ENCODE data around the gene TRIO.

TRIO gene

DNA sequence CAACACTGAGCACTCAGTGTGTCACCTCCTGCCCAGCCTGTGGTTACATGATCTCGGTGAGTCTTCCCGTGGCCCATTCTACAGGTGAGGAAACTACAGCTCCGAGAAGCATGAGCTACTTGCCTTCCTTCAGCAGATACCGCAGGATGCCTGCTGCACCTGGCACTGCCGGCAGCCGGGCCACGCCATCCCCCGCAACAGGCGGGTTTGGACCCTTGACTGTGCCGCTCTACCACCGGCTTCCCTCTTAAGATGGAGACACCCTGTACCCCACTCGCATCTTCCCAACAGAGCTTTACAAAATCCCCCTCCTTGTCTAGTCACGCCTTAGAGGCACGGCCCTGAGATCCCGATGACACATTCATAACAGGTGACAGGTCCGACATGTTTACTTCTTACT is 363.5 kb downstream of the TRIO start:
- TF ChIP-seq POLR2AphosphoS5 (IDR thresholded peaks at IDR 0.05; ENCODE audit: low read depth, low read length) (no peak), TAF1 (IDR thresholded peaks at IDR 0.05; ENCODE audit: borderline replicate concordance, insufficient read depth, low read length) (no peak), SIN3A (IDR thresholded peaks at IDR 0.05; ENCODE audit: borderline replicate concordance, insufficient read depth, low read length) (no peak), FOXP2 (optimal IDR thresholded peaks at IDR 0.05; ENCODE audit: borderline replicate concordance, extremely low read depth, extremely low read length, insufficient read depth) (no peak)
- TF ChIP-seq, protein P1, sequence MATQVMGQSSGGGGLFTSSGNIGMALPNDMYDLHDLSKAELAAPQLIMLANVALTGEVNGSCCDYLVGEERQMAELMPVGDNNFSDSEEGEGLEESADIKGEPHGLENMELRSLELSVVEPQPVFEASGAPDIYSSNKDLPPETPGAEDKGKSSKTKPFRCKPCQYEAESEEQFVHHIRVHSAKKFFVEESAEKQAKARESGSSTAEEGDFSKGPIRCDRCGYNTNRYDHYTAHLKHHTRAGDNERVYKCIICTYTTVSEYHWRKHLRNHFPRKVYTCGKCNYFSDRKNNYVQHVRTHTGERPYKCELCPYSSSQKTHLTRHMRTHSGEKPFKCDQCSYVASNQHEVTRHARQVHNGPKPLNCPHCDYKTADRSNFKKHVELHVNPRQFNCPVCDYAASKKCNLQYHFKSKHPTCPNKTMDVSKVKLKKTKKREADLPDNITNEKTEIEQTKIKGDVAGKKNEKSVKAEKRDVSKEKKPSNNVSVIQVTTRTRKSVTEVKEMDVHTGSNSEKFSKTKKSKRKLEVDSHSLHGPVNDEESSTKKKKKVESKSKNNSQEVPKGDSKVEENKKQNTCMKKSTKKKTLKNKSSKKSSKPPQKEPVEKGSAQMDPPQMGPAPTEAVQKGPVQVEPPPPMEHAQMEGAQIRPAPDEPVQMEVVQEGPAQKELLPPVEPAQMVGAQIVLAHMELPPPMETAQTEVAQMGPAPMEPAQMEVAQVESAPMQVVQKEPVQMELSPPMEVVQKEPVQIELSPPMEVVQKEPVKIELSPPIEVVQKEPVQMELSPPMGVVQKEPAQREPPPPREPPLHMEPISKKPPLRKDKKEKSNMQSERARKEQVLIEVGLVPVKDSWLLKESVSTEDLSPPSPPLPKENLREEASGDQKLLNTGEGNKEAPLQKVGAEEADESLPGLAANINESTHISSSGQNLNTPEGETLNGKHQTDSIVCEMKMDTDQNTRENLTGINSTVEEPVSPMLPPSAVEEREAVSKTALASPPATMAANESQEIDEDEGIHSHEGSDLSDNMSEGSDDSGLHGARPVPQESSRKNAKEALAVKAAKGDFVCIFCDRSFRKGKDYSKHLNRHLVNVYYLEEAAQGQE (IDR thresholded peaks at IDR 0.05; ENCODE audit: insufficient read depth in 1 of 2, low read depth in 2 of 2, low read length in 2 of 2) = no peak

DNA sequence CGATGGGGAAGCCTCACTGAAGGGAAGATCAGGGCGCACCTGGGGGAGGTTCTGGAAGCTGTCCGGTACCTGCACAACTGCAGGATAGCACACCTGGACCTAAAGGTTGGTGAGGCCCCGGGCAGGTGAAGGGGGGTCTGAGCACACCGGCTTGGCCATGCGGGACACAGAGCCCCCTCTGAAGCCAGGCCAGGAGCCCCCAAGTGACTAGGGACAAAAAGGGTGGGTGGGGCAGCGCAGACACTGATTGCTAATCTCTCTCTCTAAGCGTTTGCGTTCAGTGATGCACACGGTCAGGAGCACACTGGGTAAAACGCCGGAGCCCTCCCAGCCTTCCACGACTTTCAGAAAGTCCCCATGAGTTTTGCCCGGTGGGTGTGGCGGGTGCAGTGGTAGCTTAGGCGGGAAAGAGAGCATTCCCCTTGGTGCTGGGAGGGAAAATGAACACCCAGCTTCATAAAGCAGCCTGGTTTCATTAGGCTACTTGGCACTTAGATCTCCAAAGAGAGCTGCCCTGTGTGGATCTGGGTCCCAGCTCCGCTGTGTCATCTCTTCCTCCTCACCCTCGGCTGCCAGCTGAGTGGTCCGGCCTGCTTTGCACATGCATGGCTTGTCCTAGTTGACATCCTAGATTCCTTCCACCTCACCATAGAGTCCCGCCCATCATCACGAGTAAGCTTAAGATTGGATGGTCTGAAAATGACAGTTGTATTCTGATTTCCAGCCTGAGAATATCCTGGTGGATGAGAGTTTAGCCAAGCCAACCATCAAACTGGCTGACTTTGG is 364.2 kb downstream of the TRIO start:
- TF ChIP-seq SIN3A (IDR thresholded peaks at IDR 0.05; ENCODE audit: borderline replicate concordance, insufficient read depth, low read length) (no peak), POLR2AphosphoS5 (IDR thresholded peaks at IDR 0.05; ENCODE audit: low read depth, low read length) (no peak), FOXP2 (optimal IDR thresholded peaks at IDR 0.05; ENCODE audit: borderline replicate concordance, extremely low read depth, extremely low read length, insufficient read depth) (no peak), TAF1 (IDR thresholded peaks at IDR 0.05; ENCODE audit: borderline replicate concordance, insufficient read depth, low read length) (no peak)
- TF ChIP-seq, protein P1 (IDR thresholded peaks at IDR 0.05; ENCODE audit: insufficient read depth in 1 of 2, low read depth in 2 of 2, low read length in 2 of 2) = no peak

GRCh38 chr5:14508046-14508445 is 364.9 kb downstream of the TRIO start:
- no peak for TF ChIP-seq SIN3A (IDR thresholded peaks at IDR 0.05; ENCODE audit: borderline replicate concordance, insufficient read depth, low read length)
- TF ChIP-seq, protein P1 (IDR thresholded peaks at IDR 0.05; ENCODE audit: insufficient read depth in 1 of 2, low read depth in 2 of 2, low read length in 2 of 2) = no peak
- TF ChIP-seq TAF1 (IDR thresholded peaks at IDR 0.05; ENCODE audit: borderline replicate concordance, insufficient read depth, low read length) = no peak
- TF ChIP-seq FOXP2 (optimal IDR thresholded peaks at IDR 0.05; ENCODE audit: borderline replicate concordance, extremely low read depth, extremely low read length, insufficient read depth) = no peak
- no peak for TF ChIP-seq POLR2AphosphoS5 (IDR thresholded peaks at IDR 0.05; ENCODE audit: low read depth, low read length)

GRCh38 chr5:14509556-14509955 is 366.4 kb downstream of the TRIO start:
- TF ChIP-seq SIN3A (IDR thresholded peaks at IDR 0.05; ENCODE audit: borderline replicate concordance, insufficient read depth, low read length) = no peak
- TF ChIP-seq TAF1 (IDR thresholded peaks at IDR 0.05; ENCODE audit: borderline replicate concordance, insufficient read depth, low read length) = no peak
- TF ChIP-seq, protein P1 (IDR thresholded peaks at IDR 0.05; ENCODE audit: insufficient read depth in 1 of 2, low read depth in 2 of 2, low read length in 2 of 2) = no peak
- TF ChIP-seq FOXP2 (optimal IDR thresholded peaks at IDR 0.05; ENCODE audit: borderline replicate concordance, extremely low read depth, extremely low read length, insufficient read depth) = no peak
- no peak for TF ChIP-seq POLR2AphosphoS5 (IDR thresholded peaks at IDR 0.05; ENCODE audit: low read depth, low read length)

All from PFSK-1 (cell line).